Endothelial cell of umbilical vein (primary cell): ENCODE data around the gene VSTM2B.

Experiments used
- EZH2 ChIP-seq: IDR thresholded peaks from 2 replicates; pipeline ENCODE4 v1.6.1; 2012; ENCODE audit warnings: borderline replicate concordance, low read depth, mild to moderate bottlenecking, moderate library complexity, low read length, inconsistent platforms; ENCODE audit not compliant: severe bottlenecking
- POLR2A ChIP-seq: IDR thresholded peaks from 2 replicates; pipeline ENCODE4 v1.6.1; 2012; ENCODE audit warnings: low read depth, mild to moderate bottlenecking, control low read depth, low read length
- TF ChIP-seq, protein P1 (sequence below), 2 donors: IDR thresholded peaks; 1 replicate in 1 of 2; 2 replicates in 1 of 2; pipeline ENCODE4 v1.5.1; 2011; ENCODE audit warnings: low read length in 2 of 2, mild to moderate bottlenecking in 2 of 2, moderate library complexity in 2 of 2, control low read depth in 1 of 2, inconsistent platforms in 1 of 2, low read depth in 1 of 2; ENCODE audit not compliant: insufficient read depth in 1 of 2; ENCODE audit errors: extremely low read depth in 1 of 2

DNA sequence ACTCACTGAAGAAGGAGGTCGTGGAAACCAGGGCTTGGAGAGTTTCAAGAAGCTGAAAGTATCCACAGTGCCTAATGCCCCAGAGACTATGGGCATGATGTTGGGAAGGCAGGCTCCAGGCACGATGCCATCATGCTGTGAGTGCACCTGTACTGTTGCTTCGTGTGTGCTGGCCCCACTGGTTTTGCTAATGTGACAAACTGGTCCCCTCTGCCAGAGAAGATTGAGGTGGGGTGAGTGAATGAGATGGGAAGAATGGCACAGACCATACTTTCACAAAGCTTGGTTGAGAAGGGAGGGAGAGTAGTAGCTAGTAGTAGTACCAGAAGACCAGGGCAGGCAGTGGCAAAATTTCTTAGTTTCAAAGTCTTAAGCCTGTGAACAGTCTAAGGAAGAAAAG lies 61.3 kb downstream of the VSTM2B start:
- TF ChIP-seq POLR2A (no peak), EZH2 (no peak)
- TF ChIP-seq, protein P1, sequence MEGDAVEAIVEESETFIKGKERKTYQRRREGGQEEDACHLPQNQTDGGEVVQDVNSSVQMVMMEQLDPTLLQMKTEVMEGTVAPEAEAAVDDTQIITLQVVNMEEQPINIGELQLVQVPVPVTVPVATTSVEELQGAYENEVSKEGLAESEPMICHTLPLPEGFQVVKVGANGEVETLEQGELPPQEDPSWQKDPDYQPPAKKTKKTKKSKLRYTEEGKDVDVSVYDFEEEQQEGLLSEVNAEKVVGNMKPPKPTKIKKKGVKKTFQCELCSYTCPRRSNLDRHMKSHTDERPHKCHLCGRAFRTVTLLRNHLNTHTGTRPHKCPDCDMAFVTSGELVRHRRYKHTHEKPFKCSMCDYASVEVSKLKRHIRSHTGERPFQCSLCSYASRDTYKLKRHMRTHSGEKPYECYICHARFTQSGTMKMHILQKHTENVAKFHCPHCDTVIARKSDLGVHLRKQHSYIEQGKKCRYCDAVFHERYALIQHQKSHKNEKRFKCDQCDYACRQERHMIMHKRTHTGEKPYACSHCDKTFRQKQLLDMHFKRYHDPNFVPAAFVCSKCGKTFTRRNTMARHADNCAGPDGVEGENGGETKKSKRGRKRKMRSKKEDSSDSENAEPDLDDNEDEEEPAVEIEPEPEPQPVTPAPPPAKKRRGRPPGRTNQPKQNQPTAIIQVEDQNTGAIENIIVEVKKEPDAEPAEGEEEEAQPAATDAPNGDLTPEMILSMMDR (IDR thresholded peaks at IDR 0.05; ENCODE audit: extremely low read depth in 1 of 2, insufficient read depth in 1 of 2, low read depth in 1 of 2, low read length in 2 of 2) = no peak
